Glutamatergic neuron (in vitro differentiated cells): ENCODE measurements around the gene PPP1R27. TPM values are rescaled to one million over a fixed set of nuclear protein-coding genes. Genes with fewer than 3 reads are reported as not detected.

Experiments used
- DNase-seq: peaks from one replicate; pipeline ENCODE4 v3.0.0; 2022
- H3K27ac Mint-ChIP-seq: one replicate; pipeline ENCODE4 v1.8.0; 2020; ENCODE audit warnings: mild to moderate bottlenecking, mixed read lengths, inconsistent platforms; ENCODE audit not compliant: unreplicated experiment
- H3K27me3 Mint-ChIP-seq: one replicate; pipeline ENCODE4 v1.8.0; 2020; ENCODE audit warnings: mild to moderate bottlenecking, moderate library complexity, mixed read lengths, inconsistent platforms; ENCODE audit not compliant: unreplicated experiment
- H3K36me3 Mint-ChIP-seq: one replicate; pipeline ENCODE4 v1.8.0; 2020; ENCODE audit warnings: mild to moderate bottlenecking, mixed read lengths, inconsistent platforms; ENCODE audit not compliant: unreplicated experiment
- H3K4me1 Mint-ChIP-seq: one replicate; pipeline ENCODE4 v1.8.0; 2020; ENCODE audit warnings: mild to moderate bottlenecking, low read depth, mixed read lengths, inconsistent platforms; ENCODE audit not compliant: unreplicated experiment
- H3K4me3 Mint-ChIP-seq: one replicate; pipeline ENCODE4 v1.8.0; 2020; ENCODE audit warnings: mild to moderate bottlenecking, mixed read lengths, inconsistent platforms; ENCODE audit not compliant: unreplicated experiment
- H3K9me3 Mint-ChIP-seq: one replicate; pipeline ENCODE4 v1.8.0; 2020; ENCODE audit warnings: mild to moderate bottlenecking, moderate library complexity, mixed read lengths, inconsistent platforms; ENCODE audit not compliant: unreplicated experiment
- total RNA-seq: library from RNA; stranded (reverse); fragmentation: NEBNext Ultra II Directional; extraction: Animal tissue kit (Norgen Biotek cat#: 25700); gene quantifications from one replicate; pipeline ENCODE4 v1.2.1, GENCODE V29; 2021; ENCODE audit not compliant: unreplicated experiment
- TF ChIP-seq, protein P1 (sequence below): fragments of 200-600 bp; sonication (generic); IDR thresholded peaks from one replicate; pipeline ENCODE4 v1.5.0; 2021; ENCODE audit not compliant: partially characterized antibody, unreplicated experiment

The PPP1R27 gene
- total RNA-seq, 1 donor from 2014 or later, result 0.81 TPM

DNA sequence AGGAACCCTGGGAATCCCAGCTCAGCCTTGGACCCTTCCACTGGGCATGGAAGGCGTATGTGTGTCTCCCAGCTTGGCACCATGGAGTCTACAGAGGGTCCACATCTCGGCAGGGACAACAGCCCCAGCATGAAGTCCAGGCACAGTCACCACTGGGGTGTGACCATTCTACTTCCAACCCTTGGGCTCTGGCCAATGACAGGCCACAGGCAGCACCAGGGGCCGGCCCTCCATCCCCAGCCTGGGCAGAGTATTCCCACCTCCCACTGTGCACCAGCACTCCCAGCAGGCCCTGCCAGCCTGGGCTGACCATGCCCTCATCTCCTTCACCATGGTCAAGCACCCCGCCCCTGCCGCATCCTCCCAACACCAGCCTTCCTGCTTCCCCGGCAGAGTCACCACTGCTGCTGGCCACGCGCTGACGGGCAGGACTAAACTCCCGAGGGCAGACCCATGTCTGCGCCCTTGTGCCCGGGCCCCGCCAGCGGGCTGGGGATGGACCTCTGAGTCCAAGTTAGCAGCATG is 9.5 kb upstream of the PPP1R27 start:
- H3K27ac Mint-ChIP-seq, result no peak overlapping the region
- no peak for DNase-seq
- peaks cover 5% of the 10 kb centered on the region for H3K27me3 Mint-ChIP-seq
- H3K4me3 Mint-ChIP-seq, result no peak overlapping the region
- no peaks in the 10 kb centered on the region for H3K4me1 Mint-ChIP-seq
- H3K36me3 Mint-ChIP-seq, result no peaks in the 10 kb centered on the region
- no peaks in the 10 kb centered on the region for H3K9me3 Mint-ChIP-seq
- TF ChIP-seq, protein P1, sequence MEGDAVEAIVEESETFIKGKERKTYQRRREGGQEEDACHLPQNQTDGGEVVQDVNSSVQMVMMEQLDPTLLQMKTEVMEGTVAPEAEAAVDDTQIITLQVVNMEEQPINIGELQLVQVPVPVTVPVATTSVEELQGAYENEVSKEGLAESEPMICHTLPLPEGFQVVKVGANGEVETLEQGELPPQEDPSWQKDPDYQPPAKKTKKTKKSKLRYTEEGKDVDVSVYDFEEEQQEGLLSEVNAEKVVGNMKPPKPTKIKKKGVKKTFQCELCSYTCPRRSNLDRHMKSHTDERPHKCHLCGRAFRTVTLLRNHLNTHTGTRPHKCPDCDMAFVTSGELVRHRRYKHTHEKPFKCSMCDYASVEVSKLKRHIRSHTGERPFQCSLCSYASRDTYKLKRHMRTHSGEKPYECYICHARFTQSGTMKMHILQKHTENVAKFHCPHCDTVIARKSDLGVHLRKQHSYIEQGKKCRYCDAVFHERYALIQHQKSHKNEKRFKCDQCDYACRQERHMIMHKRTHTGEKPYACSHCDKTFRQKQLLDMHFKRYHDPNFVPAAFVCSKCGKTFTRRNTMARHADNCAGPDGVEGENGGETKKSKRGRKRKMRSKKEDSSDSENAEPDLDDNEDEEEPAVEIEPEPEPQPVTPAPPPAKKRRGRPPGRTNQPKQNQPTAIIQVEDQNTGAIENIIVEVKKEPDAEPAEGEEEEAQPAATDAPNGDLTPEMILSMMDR, result no peak

DNA sequence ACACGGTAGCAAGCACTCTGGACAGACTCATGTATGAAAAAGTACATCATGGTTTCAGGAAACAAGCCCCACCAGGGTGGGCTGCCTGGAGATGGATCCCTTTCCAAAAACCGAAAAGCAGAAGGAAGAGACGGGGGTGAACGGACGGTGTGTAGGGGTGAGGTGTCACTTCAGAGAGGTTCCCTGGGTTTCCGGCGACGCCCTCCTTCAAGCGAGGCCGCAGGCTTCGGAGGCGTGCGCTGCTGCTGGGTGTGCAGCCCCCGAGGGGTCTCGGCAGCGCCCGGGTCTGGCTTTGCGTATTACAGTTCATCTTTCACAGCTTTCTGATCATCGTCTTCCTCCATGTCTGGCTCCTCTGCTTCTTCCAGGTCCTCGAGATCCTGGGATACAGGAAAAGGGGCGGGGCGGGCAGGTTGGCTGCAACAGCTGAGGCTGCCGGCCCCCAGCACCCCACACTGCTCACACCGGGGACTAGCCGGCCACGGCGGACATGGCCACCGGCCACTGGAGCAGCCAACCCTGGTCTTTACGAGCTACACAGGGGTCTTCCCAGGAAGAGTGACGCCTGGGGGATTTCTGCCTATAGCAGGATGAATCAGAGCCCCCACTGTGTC is 9.0 kb upstream of the PPP1R27 start:
- TF ChIP-seq, protein P1, result no peak
- Mint-ChIP-seq H3K36me3 (no peaks in the 10 kb centered on the region), H3K27me3 (peaks cover 5% of the 10 kb centered on the region), H3K4me3 (no peak overlapping the region), H3K4me1 (no peaks in the 10 kb centered on the region), H3K27ac (no peak overlapping the region), H3K9me3 (no peaks in the 10 kb centered on the region)
- DNase-seq, result no peak

DNA sequence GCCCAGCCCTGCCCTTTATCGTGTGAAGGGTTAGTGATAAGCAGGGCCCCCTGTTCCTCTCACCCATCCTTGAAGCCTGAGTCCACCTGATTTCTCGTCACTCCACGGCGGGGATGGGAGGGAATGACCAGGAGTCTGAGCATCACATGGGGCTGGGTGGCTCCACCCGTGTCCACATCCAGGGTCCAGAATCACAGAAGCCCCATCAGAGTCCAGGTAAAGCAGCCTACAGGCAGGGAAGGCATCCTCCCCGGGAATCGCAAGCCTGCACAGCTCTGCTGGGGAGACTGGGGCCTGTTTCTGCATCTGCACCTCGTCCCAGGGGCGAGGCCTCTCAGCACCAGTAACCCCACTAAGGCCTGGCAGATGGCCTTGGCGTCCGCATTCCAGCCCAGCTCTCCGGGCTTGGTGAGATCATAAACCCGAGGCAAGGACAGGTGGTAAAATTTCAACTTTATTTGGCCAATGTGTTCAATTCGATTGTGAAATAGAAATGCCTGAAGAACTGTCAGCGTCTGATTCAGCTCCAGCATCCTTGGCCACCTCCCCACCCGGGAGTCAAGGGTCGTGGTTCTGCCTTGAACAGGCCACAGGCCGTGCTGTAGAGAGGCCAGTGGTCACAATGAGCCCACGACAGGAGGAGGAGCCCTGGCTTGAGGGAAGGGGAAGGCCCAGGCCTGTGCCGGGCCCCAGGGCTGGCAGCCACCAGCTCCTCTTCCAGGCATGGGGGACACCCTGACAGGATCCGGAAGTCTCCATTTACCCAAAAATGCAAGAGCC is 8.1 kb upstream of the PPP1R27 start:
- H3K4me3 Mint-ChIP-seq, result no peak overlapping the region
- TF ChIP-seq, protein P1, result no peak
- H3K27me3 Mint-ChIP-seq, result peaks cover 3% of the 10 kb centered on the region
- no peaks in the 10 kb centered on the region for H3K4me1 Mint-ChIP-seq
- DNase-seq, result no peak
- no peaks in the 10 kb centered on the region for H3K36me3 Mint-ChIP-seq
- H3K9me3 Mint-ChIP-seq, result no peaks in the 10 kb centered on the region
- H3K27ac Mint-ChIP-seq, result no peak overlapping the region

DNA sequence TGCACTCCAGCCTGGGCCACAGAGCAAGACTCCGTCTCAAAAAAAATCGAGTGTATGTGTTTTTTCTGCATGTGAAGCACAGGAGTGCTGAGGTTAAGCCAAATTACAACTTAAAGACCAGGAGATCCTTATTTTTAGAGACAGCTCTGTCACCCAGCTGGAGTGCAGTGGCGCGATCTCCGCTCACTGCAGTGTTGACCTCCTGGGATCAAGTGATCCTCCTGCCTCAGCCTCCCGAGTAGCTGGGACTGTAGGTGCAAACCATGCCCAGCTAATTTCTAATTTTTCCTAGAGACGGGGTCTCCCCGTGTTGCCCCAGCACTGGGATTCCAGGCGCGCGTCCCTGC is 7.5 kb upstream of the PPP1R27 start:
- no peak overlapping the region for H3K4me3 Mint-ChIP-seq

More for the DNA sequence above, 7.5 kb upstream of the PPP1R27 start:
- peaks cover 3% of the 10 kb centered on the region for H3K27me3 Mint-ChIP-seq
- H3K27ac Mint-ChIP-seq, result peak overlapping the region; percentile 38
- no peaks in the 10 kb centered on the region for H3K36me3 Mint-ChIP-seq
- H3K9me3 Mint-ChIP-seq, result no peaks in the 10 kb centered on the region
- TF ChIP-seq, protein P1, result no peak
- no peaks in the 10 kb centered on the region for H3K4me1 Mint-ChIP-seq
- no peak for DNase-seq
